ENCODE measurements around the gene TRIM38.
"Not testable (repeated sequence)": the region's sequence is repeated elsewhere in the genome, so short reads cannot be mapped to it uniquely, and the experiment has no call there.

TRIM38 gene

DNA sequence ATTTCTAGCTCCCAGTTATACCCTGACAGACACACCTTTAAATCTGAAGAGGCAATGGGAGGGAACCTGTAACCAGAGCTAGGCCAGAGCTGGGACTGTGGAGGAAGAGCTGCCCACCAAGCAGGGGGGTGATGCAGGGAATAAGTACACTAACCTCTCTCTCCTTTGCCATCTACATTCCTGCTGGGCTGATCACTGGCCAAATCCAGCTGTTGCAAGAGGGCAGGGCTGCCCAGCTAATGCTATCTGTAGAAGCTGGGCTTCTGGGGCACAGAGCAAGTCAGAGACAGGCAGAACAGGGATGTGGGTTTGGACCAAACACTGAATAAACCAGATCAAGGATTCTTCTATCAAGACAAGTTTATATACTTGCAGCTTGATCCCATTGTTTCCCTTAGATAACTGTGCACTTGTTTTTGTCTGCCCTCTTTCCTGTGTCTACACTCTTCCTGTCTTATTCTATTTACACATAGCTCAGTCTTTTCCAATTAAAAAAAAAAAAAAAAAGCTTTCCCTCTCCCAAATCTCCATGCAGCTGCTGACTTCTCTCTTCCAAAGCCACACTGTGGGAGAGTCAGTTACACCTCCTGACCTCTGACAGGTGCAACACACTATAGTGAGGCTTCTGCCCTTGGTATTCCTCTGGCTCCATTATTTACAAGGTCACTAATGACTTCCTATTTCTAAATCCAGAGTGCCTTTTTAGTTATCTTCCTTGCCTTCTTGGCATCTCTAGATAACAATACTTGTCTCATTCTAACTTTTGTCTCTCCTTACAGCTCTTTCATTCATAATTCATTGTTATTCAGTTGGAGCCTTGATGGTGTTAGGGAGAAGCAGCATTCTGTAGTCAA lies 43.7 kb downstream of the TRIM38 start:
- DNase-seq (ENCODE audit: low read depth): no peak

DNA sequence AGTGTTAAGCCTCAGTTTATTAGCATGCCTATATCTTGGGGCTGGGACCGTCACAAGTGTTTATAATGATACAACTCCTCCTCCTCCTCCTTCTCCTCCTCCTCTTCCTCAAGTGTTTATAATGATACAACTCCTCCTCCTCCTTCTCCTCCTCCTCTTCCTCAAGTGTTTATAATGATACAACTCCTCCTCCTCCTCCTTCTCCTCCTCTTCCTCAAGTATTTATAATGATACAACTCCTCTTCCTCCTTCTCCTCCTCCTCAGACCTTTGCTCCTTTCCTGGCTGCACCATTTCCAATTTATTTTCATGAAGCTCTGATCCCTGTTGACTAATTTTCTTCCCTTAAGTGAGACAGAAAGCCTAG lies 44.3 kb downstream of the TRIM38 start:
- not testable (repeated sequence) for DNase-seq (ENCODE audit: low read depth)

GRCh38 chr6:26008470-26008869 lies 45.9 kb downstream of the TRIM38 start:
- DNase-seq (ENCODE audit: low read depth): no peak

GRCh38 chr6:26009817-26010216 lies 47.2 kb downstream of the TRIM38 start:
- DNase-seq (ENCODE audit: low read depth): no peak

DNA sequence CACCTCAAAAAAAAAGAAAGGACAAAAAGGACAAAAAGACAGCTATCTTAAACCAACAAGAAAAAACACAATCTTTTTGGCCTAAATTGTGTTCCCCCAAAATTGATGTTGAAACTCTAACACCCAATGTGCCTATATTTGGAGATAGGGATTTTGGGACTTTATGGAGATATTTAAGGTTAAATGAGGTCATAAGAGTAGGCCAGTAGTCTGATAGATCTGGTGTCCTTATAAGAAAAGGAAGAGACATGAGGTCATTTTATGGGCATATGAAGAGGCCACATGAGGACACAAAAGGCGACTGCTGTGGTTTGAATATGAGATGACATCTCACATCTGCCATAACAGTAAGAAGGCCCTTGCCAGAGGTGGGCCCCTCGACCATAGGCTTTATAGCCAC lies 49.5 kb downstream of the TRIM38 start:
- no peak for DNase-seq (ENCODE audit: low read depth)

- not testable (repeated sequence) for DNase-seq (ENCODE audit: low read depth)
Observed at GRCh38 chr6:26014386-26014785, 51.8 kb downstream of the TRIM38 start.

DNA sequence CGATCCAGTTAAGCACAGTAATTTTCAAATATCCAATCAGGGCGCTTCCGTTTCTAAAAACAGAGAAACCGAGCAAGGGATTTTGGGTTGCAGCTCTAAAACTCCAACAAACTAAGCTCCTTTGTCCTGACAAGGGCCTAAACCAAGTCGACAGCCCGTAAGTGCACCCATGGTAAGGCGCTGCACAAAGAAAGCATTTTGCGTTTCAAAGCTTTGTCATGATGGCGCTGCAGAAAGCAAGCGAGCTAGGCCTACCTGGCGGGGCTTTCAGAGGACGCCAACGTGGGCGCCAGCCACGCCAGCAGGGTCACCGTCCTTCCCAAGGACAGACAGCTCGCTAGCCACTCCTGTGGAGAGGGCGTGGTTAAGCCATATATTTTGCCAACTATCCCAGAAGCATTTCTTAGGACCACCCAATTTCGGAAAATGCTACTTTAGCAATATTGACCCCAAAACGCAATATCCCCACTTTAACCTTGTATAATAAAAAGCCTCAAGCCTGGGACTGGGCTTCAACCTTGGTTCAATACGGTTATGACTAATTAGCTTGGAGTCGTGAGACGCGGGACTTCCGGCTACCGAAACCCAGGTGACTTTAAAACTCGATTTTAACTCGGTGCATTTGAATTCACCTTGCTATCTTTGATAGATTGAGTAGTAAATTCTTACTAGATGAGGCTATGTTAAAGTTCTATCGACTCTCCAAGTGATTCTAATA lies 53.8 kb downstream of the TRIM38 start:
- DNase-seq (ENCODE audit: low read depth): no peak

- DNase-seq (ENCODE audit: low read depth): no peak
Observed at GRCh38 chr6:26016963-26017631, 54.5 kb downstream of the TRIM38 start.

DNA sequence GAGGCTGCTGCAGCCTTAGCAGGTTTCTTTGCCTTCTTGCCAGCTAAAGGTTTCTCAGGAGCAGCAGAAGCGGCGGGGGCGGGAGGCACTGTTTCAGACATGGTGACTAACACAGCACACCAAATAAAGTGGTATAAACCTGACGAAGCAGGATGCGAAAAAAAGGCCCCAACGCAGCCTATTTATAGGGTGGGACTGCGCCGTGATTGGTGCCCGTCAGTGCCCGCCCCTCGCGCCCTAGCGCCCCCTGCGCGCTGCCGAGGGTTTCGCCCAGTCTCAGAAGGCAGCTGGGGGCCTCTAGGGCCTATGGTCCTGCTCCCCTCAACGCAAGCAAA lies 55.0 kb downstream of the TRIM38 start:
- peak; percentile 64 for DNase-seq (ENCODE audit: low read depth)

DNA sequence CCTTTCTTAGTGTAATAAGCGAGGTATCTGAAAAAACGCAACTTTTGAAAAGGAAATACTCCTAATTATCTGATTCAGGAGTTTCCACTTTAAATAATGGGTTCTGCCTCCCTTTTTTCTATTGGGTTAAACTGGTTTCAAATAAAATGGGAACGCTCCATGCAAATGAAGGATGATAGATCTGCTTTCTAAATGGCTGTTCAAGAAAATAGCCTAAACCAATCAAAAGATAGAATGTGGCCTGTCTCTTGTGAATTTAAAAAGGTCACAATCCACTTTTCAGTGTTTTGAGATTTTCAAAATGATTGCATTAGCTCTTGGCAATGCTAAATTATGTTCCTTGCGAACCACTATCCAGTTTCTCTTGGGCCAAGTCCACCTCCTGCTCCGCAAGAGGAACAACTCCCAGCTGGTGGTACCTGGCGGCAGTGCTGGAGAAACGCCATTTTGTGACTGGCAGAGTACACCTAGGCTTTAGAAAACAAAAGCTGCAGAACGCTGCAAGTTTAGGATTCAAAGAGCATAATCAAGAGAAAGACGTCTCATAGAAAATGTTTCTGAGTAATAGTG lies 56.7 kb downstream of the TRIM38 start:
- DNase-seq (ENCODE audit: low read depth): no peak

DNA sequence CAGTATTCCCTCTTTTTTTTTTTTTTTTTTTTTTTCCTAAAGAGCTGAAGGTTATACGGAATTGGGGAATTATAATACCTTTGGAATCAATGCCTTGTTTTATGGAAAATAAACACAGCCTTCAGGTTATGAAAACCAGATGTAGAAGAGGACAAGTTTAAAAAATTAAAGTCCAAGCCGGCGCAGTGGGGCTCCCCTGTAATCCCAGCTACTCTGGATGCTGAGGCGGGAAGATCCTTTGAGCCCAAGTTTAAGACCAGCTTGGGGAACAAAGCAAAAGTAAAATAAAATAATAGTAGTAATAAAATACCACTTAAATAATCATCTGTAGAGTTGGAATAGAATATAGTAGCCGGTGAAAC lies 57.3 kb downstream of the TRIM38 start:
- no peak for DNase-seq (ENCODE audit: low read depth)

DNA sequence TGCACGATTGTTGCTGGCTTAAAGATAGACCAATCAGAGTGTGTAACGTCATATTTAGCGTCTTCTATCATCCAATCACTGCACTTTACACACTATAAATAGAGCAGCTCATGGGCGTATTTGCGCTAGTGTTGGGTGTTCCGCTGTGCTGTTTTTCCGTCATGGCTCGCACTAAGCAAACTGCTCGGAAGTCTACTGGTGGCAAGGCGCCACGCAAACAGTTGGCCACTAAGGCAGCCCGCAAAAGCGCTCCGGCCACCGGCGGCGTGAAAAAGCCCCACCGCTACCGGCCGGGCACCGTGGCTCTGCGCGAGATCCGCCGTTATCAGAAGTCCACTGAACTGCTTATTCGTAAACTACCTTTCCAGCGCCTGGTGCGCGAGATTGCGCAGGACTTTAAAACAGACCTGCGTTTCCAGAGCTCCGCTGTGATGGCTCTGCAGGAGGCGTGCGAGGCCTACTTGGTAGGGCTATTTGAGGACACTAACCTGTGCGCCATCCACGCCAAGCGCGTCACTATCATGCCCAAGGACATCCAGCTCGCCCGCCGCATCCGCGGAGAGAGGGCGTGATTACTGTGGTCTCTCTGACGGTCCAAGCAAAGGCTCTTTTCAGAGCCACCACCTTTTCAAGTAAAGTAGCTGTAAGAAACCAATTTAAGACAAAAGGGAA lies 57.9 kb downstream of the TRIM38 start:
- DNase-seq (ENCODE audit: low read depth): peak; percentile 56

DNA sequence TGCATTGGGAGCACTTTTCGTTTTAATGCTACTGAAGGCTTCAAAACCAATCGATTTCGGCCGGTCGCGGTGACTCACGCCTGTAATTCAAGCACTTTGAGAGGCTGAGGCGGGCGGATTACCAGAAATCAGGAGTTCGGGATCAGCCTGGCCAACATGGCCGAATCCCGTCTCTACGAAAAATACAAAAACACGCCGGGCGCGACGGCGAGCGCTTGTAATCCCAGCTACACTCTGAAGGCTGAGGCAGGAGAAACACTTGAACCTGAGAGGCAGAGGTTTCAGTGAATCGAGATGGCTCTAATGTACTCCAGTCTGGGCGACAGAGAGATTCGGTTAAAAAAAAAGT lies 58.4 kb downstream of the TRIM38 start:
- DNase-seq (ENCODE audit: low read depth): no peak

DNA sequence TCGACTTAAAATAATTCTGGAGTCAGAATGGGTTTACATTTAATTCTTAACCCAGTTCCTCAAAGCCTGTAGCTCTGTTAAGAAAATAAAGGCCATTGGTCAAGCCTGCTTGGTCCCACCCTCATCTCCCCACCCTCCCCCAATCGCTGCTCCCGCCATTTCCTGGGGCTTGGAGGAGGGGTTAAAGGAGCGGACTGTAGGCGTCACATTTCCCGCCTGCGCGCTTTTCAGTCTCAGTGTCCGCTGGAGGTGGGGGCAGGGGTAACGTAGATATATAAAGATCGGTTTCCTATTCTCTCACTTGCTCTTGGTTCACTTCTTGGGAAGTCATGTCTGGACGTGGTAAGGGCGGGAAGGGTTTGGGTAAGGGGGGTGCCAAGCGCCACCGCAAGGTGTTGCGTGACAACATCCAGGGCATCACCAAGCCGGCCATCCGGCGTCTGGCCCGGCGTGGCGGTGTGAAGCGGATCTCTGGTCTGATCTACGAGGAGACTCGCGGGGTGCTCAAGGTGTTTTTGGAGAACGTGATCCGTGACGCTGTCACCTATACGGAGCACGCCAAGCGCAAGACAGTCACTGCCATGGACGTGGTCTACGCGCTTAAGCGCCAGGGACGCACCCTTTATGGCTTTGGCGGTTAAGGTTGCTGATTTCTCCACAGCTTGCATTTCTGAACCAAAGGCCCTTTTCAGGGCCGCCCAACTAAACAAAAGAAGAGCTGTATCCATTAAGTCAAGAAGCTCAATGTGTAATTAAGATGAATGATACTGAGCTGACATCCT lies 58.9 kb downstream of the TRIM38 start:
- peak; percentile 73 for DNase-seq (ENCODE audit: low read depth)

DNA sequence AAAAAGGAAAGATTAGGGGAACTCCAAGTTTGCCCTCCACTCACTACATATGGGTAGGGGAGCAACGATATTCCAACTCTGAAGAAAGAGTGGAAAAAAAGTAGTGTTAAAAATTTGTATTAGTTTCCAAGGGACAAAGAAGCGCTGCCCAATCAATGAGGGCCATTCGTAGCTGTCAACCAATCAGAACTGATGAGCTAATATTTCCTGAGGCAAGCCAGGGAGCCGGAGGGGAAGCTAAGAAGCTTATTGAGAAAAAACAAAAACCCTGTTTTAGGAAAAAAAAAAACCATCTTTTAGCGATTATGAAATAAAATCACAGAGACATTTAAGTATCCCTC lies 59.5 kb downstream of the TRIM38 start:
- DNase-seq (ENCODE audit: low read depth): no peak

- DNase-seq (ENCODE audit: low read depth): no peak
Observed at GRCh38 chr6:26022737-26023136, 60.1 kb downstream of the TRIM38 start.

DNA sequence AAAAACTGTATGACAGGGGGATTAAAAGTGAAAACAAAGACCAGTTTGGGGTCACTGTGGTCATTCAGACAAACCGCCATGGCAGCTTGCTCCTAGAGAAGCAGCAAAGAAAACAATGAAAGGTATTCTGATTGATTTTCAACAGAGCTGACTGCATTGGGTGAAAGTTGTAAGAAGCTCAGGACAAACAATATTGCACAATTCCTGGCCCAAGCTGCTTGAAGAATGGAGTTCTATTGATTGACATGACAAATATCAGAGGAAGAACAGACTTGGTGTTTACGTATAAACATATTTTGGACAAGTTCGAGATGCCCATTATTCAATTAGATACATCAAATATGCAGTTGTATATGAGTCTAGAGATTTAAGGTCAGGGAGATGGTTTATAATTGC lies 62.0 kb downstream of the TRIM38 start:
- DNase-seq (ENCODE audit: low read depth): no peak

DNA sequence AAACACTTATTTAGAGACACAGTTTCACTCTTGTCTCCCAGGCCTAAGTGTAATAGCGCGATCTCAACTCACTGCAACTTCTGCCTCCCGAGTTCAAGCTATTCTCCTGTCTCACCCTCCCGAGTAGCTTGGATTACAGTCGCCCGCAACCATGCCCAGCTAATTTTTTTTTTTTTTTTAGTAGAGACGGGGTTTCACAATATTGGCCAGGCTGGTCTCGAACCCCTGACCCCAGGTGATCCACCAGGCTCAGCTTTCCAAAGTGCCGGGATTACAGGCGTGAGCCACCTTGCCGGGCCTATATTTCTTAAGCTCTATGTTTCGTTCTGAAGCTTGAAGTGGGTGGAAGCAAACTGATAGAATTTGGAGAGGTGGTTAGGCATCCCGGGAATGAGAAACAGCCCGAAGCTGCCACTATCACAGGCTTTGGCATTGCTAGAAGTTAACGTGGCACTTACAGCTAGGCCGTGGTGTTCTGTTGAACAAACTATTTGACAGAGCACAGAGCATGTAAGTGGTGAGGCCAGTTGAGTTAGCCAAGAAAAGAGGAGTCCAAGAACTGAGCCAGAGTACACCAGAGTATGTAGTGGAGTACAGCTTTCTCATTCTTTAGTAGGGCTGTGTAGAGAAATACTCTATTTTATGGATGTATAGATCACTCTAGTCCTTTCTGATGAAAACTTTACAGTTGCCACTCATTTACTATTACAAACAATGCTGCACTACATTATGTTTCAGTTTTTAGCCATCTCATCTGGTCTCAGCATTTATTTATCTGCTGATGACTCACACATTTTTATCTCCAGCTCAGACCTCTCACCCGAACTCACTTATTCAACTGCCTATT lies 62.7 kb downstream of the TRIM38 start:
- DNase-seq (ENCODE audit: low read depth): no peak

- DNase-seq (ENCODE audit: low read depth): peak; percentile 74
Observed at GRCh38 chr6:26025894-26026832, 63.6 kb downstream of the TRIM38 start.
